ENCODE results near the gene NRF1.

GRCh38 chr7:129754406-129754805, 142.9 kb downstream of the NRF1 start:
- TF ChIP-seq MAX (IDR thresholded peaks at IDR 0.05; ENCODE audit: low read depth, low read length) (no peak), CTCF (IDR thresholded peaks at IDR 0.05; ENCODE audit: low read depth, low read length) (no peak), POLR2A (IDR thresholded peaks at IDR 0.05; ENCODE audit: extremely low read depth, insufficient read length) (no peak)
